SK-N-MC (cell line): ENCODE measurements around the gene ACOXL.

ENCODE experiments used
- DNase-seq: peaks from one replicate; pipeline ENCODE4 v3.0.0-alpha.2; 2011; ENCODE audit warnings: low read depth, low spot score
- H3K27ac ChIP-seq: fragments of 200-600 bp; sonication (generic); 2 replicates; pipeline ENCODE4 v1.5.1; 2016; ENCODE audit warnings: mixed run types
- H3K36me3 ChIP-seq: fragments of 200-600 bp; sonication (generic); 2 replicates; pipeline ENCODE4 v1.6.1; 2017; ENCODE audit warnings: antibody characterized with exemption, low read length, mixed read lengths; ENCODE audit not compliant: insufficient read depth
- H3K4me3 ChIP-seq: fragments of 200-600 bp; sonication (generic); 2 replicates; pipeline ENCODE4 v1.5.1; 2016
- H3K9ac ChIP-seq: fragments of 200-600 bp; sonication (generic); 2 replicates; pipeline ENCODE4 v1.8.0; 2017; ENCODE audit warnings: mixed run types, mixed read lengths; ENCODE audit not compliant: insufficient read length
- H3K9me3 ChIP-seq: fragments of 200-600 bp; sonication (generic); 2 replicates; pipeline ENCODE4 v1.6.1; 2017; ENCODE audit warnings: low read depth, mild to moderate bottlenecking, antibody characterized with exemption, low read length, moderate library complexity, mixed read lengths
- EZH2 ChIP-seq: fragments of 200-600 bp; sonication (generic); IDR thresholded peaks from one replicate; pipeline ENCODE4 v1.6.1; 2017; ENCODE audit warnings: antibody characterized with exemption
- FOXP2 ChIP-seq: optimal IDR thresholded peaks from 2 replicates; pipeline ENCODE3; 2011; ENCODE audit warnings: mild to moderate bottlenecking, moderate library complexity; ENCODE audit not compliant: insufficient read depth; ENCODE audit errors: extremely low read length, control extremely low read depth
- POLR2AphosphoS5 ChIP-seq: IDR thresholded peaks from 2 replicates; pipeline ENCODE4 v1.6.1; 2012; ENCODE audit warnings: mild to moderate bottlenecking, low read depth, low read length, borderline replicate concordance

The ACOXL gene

DNA sequence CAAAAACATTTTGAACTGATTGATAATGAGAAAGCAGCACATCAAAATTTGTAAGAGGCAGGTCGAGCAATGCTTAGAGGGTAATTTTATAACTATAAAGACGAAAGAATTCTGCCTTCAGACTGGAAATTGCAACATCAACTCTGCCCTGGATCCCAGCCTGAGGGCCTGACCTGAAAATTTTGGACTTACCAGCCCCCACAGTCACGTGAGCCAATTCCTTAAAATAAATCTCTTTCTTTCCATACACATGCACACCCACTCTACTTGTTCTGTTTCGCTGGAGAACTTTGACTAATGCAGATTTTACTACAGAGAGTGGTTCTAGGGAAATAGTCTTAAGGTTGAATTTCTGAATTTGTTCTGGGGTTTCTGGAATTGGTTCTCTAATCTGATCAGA is 14.6 kb upstream of the ACOXL start:
- Histone ChIP-seq H3K36me3 (no peaks in the 10 kb centered on the region), H3K27ac (no peak overlapping the region), H3K9ac (no peak overlapping the region), H3K4me3 (no peak overlapping the region), H3K9me3 (no peaks in the 10 kb centered on the region)
- DNase-seq = no peak
- TF ChIP-seq EZH2 (no peak), POLR2AphosphoS5 (no peak), FOXP2 (no peak)

DNA sequence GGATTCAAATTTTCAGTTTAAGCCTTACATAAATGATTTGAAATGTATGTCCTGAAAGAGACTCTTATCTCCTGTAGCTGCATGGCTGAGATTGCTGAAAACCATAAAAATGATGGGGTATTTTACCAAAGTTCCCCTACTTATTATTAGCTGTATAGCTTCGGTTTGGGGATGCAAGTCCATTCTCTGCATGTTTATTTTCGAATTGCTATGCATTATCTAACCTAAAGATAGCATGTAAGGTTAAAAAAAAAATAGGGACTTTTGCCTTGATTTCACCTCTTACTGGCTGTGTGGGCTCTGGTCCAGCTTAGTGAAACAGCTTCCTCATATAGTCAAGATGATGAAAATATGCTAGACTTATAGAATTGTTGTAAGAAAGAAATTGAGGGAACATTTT is 14.0 kb upstream of the ACOXL start:
- H3K9me3 ChIP-seq = no peaks in the 10 kb centered on the region
- DNase-seq = no peak
- no peak overlapping the region for H3K9ac ChIP-seq
- H3K4me3 ChIP-seq = no peak overlapping the region
- H3K27ac ChIP-seq = no peak overlapping the region
- no peaks in the 10 kb centered on the region for H3K36me3 ChIP-seq
- TF ChIP-seq EZH2 (no peak), FOXP2 (no peak), POLR2AphosphoS5 (no peak)

DNA sequence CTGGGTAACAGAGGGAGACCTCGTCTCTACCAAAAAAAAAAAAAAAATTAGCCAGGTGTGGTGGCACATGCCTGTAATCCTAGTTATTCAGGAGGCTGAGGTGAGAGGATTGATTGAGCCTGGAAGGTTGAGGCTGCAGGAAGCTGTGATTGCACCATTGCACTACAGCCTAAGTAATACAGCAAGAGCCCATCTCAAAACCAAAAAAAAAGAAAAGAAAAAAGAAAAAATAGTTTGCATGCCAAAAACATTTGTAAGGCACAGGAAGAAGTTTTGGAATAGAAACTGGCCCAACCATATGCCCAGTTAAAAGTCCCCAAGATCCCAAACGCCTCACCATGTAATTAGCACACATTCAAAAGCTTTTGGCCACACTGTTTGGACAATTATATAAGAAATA is 13.4 kb upstream of the ACOXL start:
- Histone ChIP-seq H3K36me3 (no peaks in the 10 kb centered on the region), H3K27ac (no peak overlapping the region), H3K9me3 (no peaks in the 10 kb centered on the region), H3K9ac (no peak overlapping the region), H3K4me3 (no peak overlapping the region)
- DNase-seq = no peak
- TF ChIP-seq EZH2 (no peak), FOXP2 (no peak), POLR2AphosphoS5 (no peak)

DNA sequence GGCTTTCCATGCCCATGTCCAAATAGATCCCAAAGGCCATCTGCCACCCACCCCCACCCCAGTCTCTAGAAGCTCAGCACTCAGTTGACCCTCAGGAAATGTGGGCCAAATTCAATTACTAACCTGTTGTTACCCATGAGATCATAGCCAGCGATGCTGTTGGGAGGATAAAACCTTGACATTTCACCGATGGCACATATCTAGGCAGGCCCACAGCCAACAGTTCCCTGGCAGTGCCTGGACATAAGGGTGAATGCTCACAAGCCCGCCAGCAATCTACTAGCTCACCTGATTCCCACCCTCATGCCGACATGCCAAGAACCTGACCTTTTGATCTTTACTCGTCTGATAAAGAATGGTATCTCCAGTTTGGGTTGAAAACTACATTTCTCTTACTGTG is 11.8 kb upstream of the ACOXL start:
- H3K36me3 ChIP-seq = no peaks in the 10 kb centered on the region
- no peak overlapping the region for H3K9ac ChIP-seq
- no peak for TF ChIP-seq POLR2AphosphoS5
- TF ChIP-seq FOXP2 = no peak
- no peak for TF ChIP-seq EZH2
- H3K9me3 ChIP-seq = no peaks in the 10 kb centered on the region
- H3K4me3 ChIP-seq = no peak overlapping the region
- H3K27ac ChIP-seq = no peak overlapping the region
- DNase-seq = no peak

DNA sequence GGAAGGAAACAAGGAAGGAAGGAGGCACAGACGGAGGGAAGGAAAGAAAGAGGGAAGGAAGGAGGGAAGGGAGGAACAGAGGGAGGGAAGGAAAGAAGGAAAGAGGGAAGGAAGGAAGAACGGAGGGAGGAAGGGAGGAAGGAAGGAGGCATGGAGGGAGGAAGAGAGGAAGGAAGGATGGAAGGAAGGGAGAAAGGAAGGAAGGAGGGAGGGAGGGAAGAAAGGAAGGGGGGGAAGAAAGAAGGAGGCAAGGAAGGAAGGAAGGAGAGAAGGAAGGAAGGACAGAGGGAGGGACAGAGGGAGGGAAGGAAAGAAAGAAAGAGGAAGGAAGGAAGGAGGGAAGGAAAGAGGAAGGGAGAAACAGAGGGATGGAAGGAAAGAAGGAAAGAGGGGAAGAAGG is 7.6 kb upstream of the ACOXL start:
- H3K27ac ChIP-seq = no peak overlapping the region
- H3K9me3 ChIP-seq = no peaks in the 10 kb centered on the region
- no peak overlapping the region for H3K9ac ChIP-seq
- TF ChIP-seq EZH2 (no peak), FOXP2 (no peak), POLR2AphosphoS5 (no peak)
- H3K36me3 ChIP-seq = no peaks in the 10 kb centered on the region
- no peak overlapping the region for H3K4me3 ChIP-seq
- DNase-seq = no peak

DNA sequence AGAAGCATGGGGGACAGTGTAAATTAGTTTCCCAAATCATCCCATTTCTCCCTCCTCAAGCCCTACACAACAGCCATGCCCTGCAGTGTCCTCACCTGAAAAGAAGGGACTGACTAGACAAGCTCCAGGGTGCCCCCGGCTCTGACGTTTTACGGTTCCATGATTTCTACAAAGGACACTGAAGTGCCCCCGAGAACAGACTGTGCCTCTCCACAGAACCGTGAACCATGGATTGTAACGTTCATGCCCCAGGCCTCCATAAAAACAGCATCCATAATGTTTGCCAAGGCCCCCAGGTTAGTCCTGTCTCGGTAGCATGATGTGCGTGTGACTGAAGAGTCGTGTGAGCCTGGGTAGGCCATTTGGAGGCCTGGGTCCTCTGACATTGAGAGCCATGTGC is 7.0 kb upstream of the ACOXL start:
- Histone ChIP-seq H3K9ac (no peak overlapping the region), H3K27ac (no peak overlapping the region), H3K9me3 (no peaks in the 10 kb centered on the region), H3K36me3 (no peaks in the 10 kb centered on the region), H3K4me3 (no peak overlapping the region)
- DNase-seq = no peak
- no peak for TF ChIP-seq POLR2AphosphoS5
- TF ChIP-seq FOXP2 = no peak

DNA sequence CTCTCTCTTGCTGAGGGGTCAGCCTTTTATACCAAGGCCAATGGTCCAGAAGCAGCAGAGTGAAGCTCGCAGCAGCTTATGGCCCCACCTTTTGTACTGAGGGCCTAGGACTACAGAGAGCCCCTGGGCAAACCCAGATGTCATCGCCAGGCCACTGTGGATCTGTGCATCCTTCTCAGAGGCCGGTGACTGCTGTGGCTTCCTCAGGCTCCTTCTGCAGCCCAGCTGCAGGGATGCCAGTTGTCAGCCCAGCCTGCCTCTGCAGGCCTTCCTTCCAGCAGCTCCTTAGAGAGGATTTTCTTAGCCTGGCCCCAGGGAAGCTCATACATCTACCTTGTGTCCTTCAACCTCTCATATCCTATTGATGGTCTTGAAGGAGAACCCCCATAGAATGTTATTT is 6.5 kb upstream of the ACOXL start:
- H3K27ac ChIP-seq = no peak overlapping the region
- no peaks in the 10 kb centered on the region for H3K36me3 ChIP-seq
- TF ChIP-seq FOXP2 = no peak
- TF ChIP-seq POLR2AphosphoS5 = no peak
- TF ChIP-seq EZH2 = no peak
- DNase-seq = no peak
- H3K9ac ChIP-seq = no peak overlapping the region
- no peak overlapping the region for H3K4me3 ChIP-seq
- H3K9me3 ChIP-seq = no peaks in the 10 kb centered on the region

DNA sequence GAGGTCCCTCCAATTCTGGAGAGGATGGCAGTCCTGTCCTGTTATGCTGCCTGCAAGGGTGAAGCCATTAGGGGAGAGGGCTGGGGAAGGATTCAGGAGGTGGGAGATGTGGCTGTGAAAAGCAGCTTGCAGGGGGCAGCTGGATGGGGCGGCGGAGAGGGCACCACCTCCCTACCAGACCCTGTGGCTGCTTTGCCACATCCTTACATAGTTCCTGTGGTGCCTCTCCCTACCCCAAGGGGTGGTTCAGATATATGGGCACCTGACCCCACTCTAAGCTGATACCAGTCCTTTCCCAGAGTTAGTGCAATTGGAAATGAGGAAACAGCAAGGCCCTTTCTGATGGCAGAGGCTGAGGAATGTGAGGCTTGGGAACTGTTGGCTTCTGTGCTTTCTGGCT is 6.1 kb upstream of the ACOXL start:
- no peak overlapping the region for H3K4me3 ChIP-seq
- TF ChIP-seq EZH2 = no peak
- no peak for TF ChIP-seq POLR2AphosphoS5
- TF ChIP-seq FOXP2 = no peak
- no peaks in the 10 kb centered on the region for H3K36me3 ChIP-seq
- H3K9me3 ChIP-seq = no peaks in the 10 kb centered on the region
- no peak overlapping the region for H3K9ac ChIP-seq
- DNase-seq = no peak
- H3K27ac ChIP-seq = no peak overlapping the region

DNA sequence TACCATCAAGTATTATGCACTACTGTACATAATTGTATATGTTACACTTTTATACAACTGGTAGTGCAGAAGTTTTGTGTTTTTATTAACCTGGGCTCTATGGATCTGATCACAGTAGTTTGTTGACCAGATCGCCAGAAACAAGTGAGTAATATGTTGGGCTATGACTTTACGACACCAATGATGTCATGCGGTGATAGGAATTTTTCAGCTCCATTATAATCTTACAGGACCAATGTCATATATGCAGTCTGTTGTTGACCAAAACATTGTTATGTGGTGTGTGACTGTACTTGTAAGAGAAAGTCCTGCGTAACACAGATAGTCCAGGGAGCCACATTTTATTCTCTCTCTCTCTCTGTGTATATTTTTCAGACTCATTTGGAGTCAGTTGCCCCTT is 4.5 kb upstream of the ACOXL start:
- no peaks in the 10 kb centered on the region for H3K9me3 ChIP-seq
- H3K4me3 ChIP-seq = no peak overlapping the region
- DNase-seq = no peak
- no peak overlapping the region for H3K9ac ChIP-seq
- no peak overlapping the region for H3K27ac ChIP-seq
- no peaks in the 10 kb centered on the region for H3K36me3 ChIP-seq
- TF ChIP-seq POLR2AphosphoS5 (no peak), EZH2 (no peak), FOXP2 (no peak)
